ENCODE measurements around the gene VGLL2.

DNA sequence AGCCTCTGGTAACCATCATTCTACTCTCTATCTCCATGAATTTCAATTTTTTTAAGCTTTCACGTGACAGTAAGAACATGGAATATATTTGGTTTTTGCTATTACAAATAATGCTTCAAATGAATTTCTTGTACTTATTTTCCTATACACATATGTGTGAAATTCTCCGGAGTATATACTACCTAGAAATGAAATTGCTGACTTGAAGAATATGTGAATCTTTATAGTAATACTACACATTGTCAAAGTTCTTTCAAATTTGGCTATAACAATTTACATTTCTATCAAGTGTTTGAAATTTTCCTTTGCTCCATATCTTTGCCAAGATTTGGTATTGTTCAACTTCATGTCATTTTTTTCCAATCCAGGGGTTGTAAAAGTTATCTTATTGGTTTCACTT, 11.6 kb upstream of the VGLL2 start:
- TF ChIP-seq POLR2A (IDR thresholded peaks at IDR 0.05; ENCODE audit: low read depth, low read length) (no peak), POLR2AphosphoS5 (IDR thresholded peaks at IDR 0.05; ENCODE audit: insufficient read depth, low read depth, low read length) (no peak)
- TF ChIP-seq, protein P1, sequence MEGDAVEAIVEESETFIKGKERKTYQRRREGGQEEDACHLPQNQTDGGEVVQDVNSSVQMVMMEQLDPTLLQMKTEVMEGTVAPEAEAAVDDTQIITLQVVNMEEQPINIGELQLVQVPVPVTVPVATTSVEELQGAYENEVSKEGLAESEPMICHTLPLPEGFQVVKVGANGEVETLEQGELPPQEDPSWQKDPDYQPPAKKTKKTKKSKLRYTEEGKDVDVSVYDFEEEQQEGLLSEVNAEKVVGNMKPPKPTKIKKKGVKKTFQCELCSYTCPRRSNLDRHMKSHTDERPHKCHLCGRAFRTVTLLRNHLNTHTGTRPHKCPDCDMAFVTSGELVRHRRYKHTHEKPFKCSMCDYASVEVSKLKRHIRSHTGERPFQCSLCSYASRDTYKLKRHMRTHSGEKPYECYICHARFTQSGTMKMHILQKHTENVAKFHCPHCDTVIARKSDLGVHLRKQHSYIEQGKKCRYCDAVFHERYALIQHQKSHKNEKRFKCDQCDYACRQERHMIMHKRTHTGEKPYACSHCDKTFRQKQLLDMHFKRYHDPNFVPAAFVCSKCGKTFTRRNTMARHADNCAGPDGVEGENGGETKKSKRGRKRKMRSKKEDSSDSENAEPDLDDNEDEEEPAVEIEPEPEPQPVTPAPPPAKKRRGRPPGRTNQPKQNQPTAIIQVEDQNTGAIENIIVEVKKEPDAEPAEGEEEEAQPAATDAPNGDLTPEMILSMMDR (IDR thresholded peaks at IDR 0.05; ENCODE audit: extremely low read depth in 1 of 2, insufficient read depth in 1 of 2, low read depth in 1 of 2, low read length in 2 of 2), result no peak
